H9 (cell line): Measurements from ENCODE around the gene KIF26A. TPM values are rescaled to one million over a fixed set of nuclear protein-coding genes. Genes with fewer than 3 reads are reported as not detected.

ENCODE experiments used
- DNase-seq: peaks from one replicate; pipeline ENCODE4 v3.0.0-alpha.2; 2017
- H2AFZ ChIP-seq: one replicate; pipeline ENCODE4 v1.6.1; 2013; ENCODE audit warnings: mild to moderate bottlenecking, low read length, control low read depth, moderate library complexity
- H2AK5ac ChIP-seq: 2 replicates; pipeline ENCODE4 v1.6.1; 2013; ENCODE audit warnings: low read length, control low read depth, mixed read lengths; ENCODE audit not compliant: insufficient read length
- H2BK120ac ChIP-seq: one replicate; pipeline ENCODE4 v1.6.1; 2013; ENCODE audit warnings: low read depth, mild to moderate bottlenecking, low read length, control low read depth, inconsistent platforms; ENCODE audit not compliant: poor library complexity, severe bottlenecking
- H2BK12ac ChIP-seq: 2 replicates; pipeline ENCODE4 v1.6.1; 2013; ENCODE audit warnings: low read length, control low read depth, mixed read lengths, low read depth; ENCODE audit not compliant: insufficient read length
- H2BK15ac ChIP-seq: 2 replicates; pipeline ENCODE4 v1.6.1; 2013; ENCODE audit warnings: low read depth, low read length, control low read depth
- H2BK20ac ChIP-seq: one replicate; pipeline ENCODE4 v1.6.1; 2013; ENCODE audit warnings: low read depth, mild to moderate bottlenecking, low read length, control low read depth, inconsistent platforms; ENCODE audit not compliant: poor library complexity, severe bottlenecking
- H2BK5ac ChIP-seq: 2 replicates; pipeline ENCODE4 v1.6.1; 2013; ENCODE audit warnings: low read length, control low read depth, mixed read lengths; ENCODE audit not compliant: insufficient read length
- H3K14ac ChIP-seq: 2 replicates; pipeline ENCODE4 v1.6.1; 2013; ENCODE audit warnings: low read length, control low read depth; ENCODE audit not compliant: insufficient read depth
- H3K18ac ChIP-seq: 2 replicates; pipeline ENCODE4 v1.6.1; 2013; ENCODE audit warnings: low read depth, mild to moderate bottlenecking, mixed read lengths, low read length, control low read depth; ENCODE audit not compliant: insufficient read length
- H3K23ac ChIP-seq: 2 replicates; pipeline ENCODE4 v1.6.1; 2013; ENCODE audit warnings: low read length, control low read depth, mixed read lengths, low read depth; ENCODE audit not compliant: insufficient read length
- H3K23me2 ChIP-seq: 2 replicates; pipeline ENCODE4 v1.6.1; 2013; ENCODE audit warnings: low read depth, mild to moderate bottlenecking, mixed read lengths, low read length, control low read depth; ENCODE audit not compliant: insufficient read length, poor library complexity, severe bottlenecking
- H3K27ac ChIP-seq: 2 replicates; pipeline ENCODE4 v1.5.1; 2013; ENCODE audit warnings: low read length, control low read depth, mixed read lengths, low read depth; ENCODE audit not compliant: insufficient read length
- H3K27me3 ChIP-seq: 2 replicates; pipeline ENCODE4 v1.6.1; 2013; ENCODE audit warnings: low read length, control low read depth, inconsistent platforms; ENCODE audit not compliant: insufficient read depth
- H3K4ac ChIP-seq: 2 replicates; pipeline ENCODE4 v1.6.1; 2013; ENCODE audit warnings: low read depth, mild to moderate bottlenecking, control low read depth, inconsistent platforms, low read length, moderate library complexity
- H3K4me1 ChIP-seq: 2 replicates; pipeline ENCODE4 v1.6.1; 2013; ENCODE audit warnings: low read length, control low read depth, inconsistent platforms; ENCODE audit not compliant: insufficient read depth
- H3K4me2 ChIP-seq: 2 replicates; pipeline ENCODE4 v1.6.1; 2013; ENCODE audit warnings: low read length, control low read depth, mixed read lengths; ENCODE audit not compliant: insufficient read length, insufficient read depth
- H3K56ac ChIP-seq: 2 replicates; pipeline ENCODE4 v1.6.1; 2013; ENCODE audit warnings: low read depth, mild to moderate bottlenecking, mixed read lengths, low read length, control low read depth; ENCODE audit not compliant: insufficient read length
- H3K79me1 ChIP-seq: 2 replicates; pipeline ENCODE4 v1.6.1; 2013; ENCODE audit warnings: low read depth, mild to moderate bottlenecking, moderate library complexity, low read length, control low read depth, inconsistent platforms; ENCODE audit not compliant: insufficient read depth, poor library complexity, severe bottlenecking
- H3K79me2 ChIP-seq: 2 replicates; pipeline ENCODE4 v1.6.1; 2013; ENCODE audit warnings: low read length, control low read depth, inconsistent platforms; ENCODE audit not compliant: insufficient read depth
- H3K9ac ChIP-seq: 2 replicates; pipeline ENCODE4 v1.6.1; 2013; ENCODE audit warnings: low read length, control low read depth, mixed read lengths; ENCODE audit not compliant: insufficient read length; ENCODE audit errors: extremely low read depth
- H3K9me3 ChIP-seq: one replicate; pipeline ENCODE4 v1.6.1; 2013; ENCODE audit warnings: low read depth, low read length, inconsistent platforms; ENCODE audit not compliant: control insufficient read depth
- H3T11ph ChIP-seq: one replicate; pipeline ENCODE4 v1.6.1; 2013; ENCODE audit warnings: mild to moderate bottlenecking, low read length, control low read depth, inconsistent platforms
- H4K20me1 ChIP-seq: one replicate; pipeline ENCODE4 v1.6.1; 2013; ENCODE audit not compliant: control insufficient read depth, insufficient read length, insufficient read depth
- H4K5ac ChIP-seq: 2 replicates; pipeline ENCODE4 v1.6.1; 2013; ENCODE audit warnings: low read depth, mild to moderate bottlenecking, mixed read lengths, low read length, control low read depth; ENCODE audit not compliant: insufficient read length
- H4K8ac ChIP-seq: replicated peaks from 2 replicates; pipeline ENCODE4 v1.6.1; 2013; ENCODE audit warnings: low read length, control low read depth, mixed read lengths, low read depth; ENCODE audit not compliant: insufficient read length
- H4K91ac ChIP-seq: 2 replicates; pipeline ENCODE4 v1.6.1; 2013; ENCODE audit warnings: low read depth, mild to moderate bottlenecking, moderate library complexity, mixed read lengths, low read length, control low read depth; ENCODE audit not compliant: insufficient read length
- H3K27ac Mint-ChIP-seq, 3 experiments: 2 replicates in 2 of 3; 3 replicates in 1 of 3; pipeline ENCODE4 v1.8.0; 2020 to 2021; ENCODE audit warnings: mixed read lengths in 3 of 3, mild to moderate bottlenecking in 1 of 3, moderate library complexity in 1 of 3
- H3K27me3 Mint-ChIP-seq: 2 replicates; pipeline ENCODE4 v1.8.0; 2021; ENCODE audit warnings: low read depth, mild to moderate bottlenecking, moderate library complexity, mixed read lengths
- H3K36me3 Mint-ChIP-seq, 3 experiments: 2 replicates in 2 of 3; 3 replicates in 1 of 3; pipeline ENCODE4 v1.8.0; 2020 to 2021; ENCODE audit warnings: low read depth in 3 of 3, mixed read lengths in 3 of 3; ENCODE audit not compliant: insufficient read depth in 1 of 3
- H3K4me1 Mint-ChIP-seq, 2 experiments: 2 replicates each; pipeline ENCODE4 v1.8.0; 2020; ENCODE audit warnings: mixed read lengths in 2 of 2
- H3K4me3 Mint-ChIP-seq, 2 experiments: 2 replicates in 1 of 2; 3 replicates in 1 of 2; pipeline ENCODE4 v1.8.0; 2020 to 2021; ENCODE audit warnings: mild to moderate bottlenecking in 2 of 2, mixed read lengths in 2 of 2, moderate library complexity in 1 of 2
- H3K9me3 Mint-ChIP-seq, 2 experiments: 2 replicates in 1 of 2; 3 replicates in 1 of 2; pipeline ENCODE4 v1.8.0; 2020; ENCODE audit warnings: mild to moderate bottlenecking in 2 of 2, mixed read lengths in 2 of 2, moderate library complexity in 1 of 2
- CTCF ChIP-seq: fragments of 200-600 bp; sonication (generic); conservative IDR thresholded peaks from 3 replicates; pipeline ENCODE4 v1.8.0; 2021; ENCODE audit warnings: antibody characterized with exemption, mild to moderate bottlenecking
- WGBS: extraction: QIAGEN DNeasy Blood & Tissue Kit; methylation state at CpG from one replicate; pipeline ENCODE4 v1.1.7; 2013; ENCODE audit warnings: missing lambda C conversion rate, low lambda C conversion rate, mixed read lengths; ENCODE audit not compliant: insufficient read length; ENCODE audit errors: extremely low coverage; 5-methylcytosine and 5-hydroxymethylcytosine counted together
- total RNA-seq: library from RNA; stranded (reverse); gene quantifications from 2 replicates; pipeline ENCODE4 v1.2.1, GENCODE V29; 2021

KIF26A gene
- total RNA-seq, 1 experiment from 2014 or later: 44.2 TPM

GRCh38 chr14:104217486-104218360 is 79.3 kb downstream of the KIF26A start:
- Histone ChIP-seq H2BK5ac (no peak overlapping the region), H3K56ac (no peak overlapping the region), H3K4ac (no peak overlapping the region), H3K14ac (no peak overlapping the region; the same call in 1 of the 2 replicates), H3K79me1 (no peaks in the 10 kb centered on the region), H2BK12ac (no peak overlapping the region), H3K27ac (no peak overlapping the region), H2BK15ac (no peak overlapping the region), H3K4me2 (no peak overlapping the region), H2BK20ac (no peak overlapping the region), H3K27me3 (no peaks in the 10 kb centered on the region), H4K91ac (no peak overlapping the region), H2BK120ac (no peak overlapping the region), H3K23ac (no peak overlapping the region), H4K20me1 (no peaks in the 10 kb centered on the region), H4K5ac (no peak overlapping the region), H2AFZ (no peak overlapping the region), H3K4me1 (no peaks in the 10 kb centered on the region), H2AK5ac (no peak overlapping the region), H3T11ph (no peak overlapping the region), H3K9ac (no peak overlapping the region), H3K18ac (no peak overlapping the region), H3K9me3 (no peaks in the 10 kb centered on the region), H3K23me2 (no peaks in the 10 kb centered on the region), H3K79me2 (no peaks in the 10 kb centered on the region), H4K8ac (no peak overlapping the region)
- no peak for TF ChIP-seq CTCF
- Mint-ChIP-seq H3K27ac (no peak overlapping the region), H3K9me3 (no peaks in the 10 kb centered on the region; a peak in 1 of 5 replicates), H3K36me3 (no peaks in the 10 kb centered on the region), H3K27me3 (peaks cover 2% of the 10 kb centered on the region), H3K4me3 (no peak overlapping the region), H3K4me1 (peaks cover 7 to 21% of the 10 kb centered on the region in 2 experiments)
- no peak for DNase-seq
- WGBS: no CpG with 5 or more reads among the region's 21 CpGs
